H1 (cell line): ENCODE data around the gene SLX9. TPM values are rescaled to one million over a fixed set of nuclear protein-coding genes. Genes with fewer than 3 reads are reported as not detected.

Experiments
- CTCF ChIA-PET: fragments of 300-600 bp; sonication (Branson Sonifier 250); formaldehyde crosslinking; loops from one replicate; lab custom pipeline; 2021; ENCODE audit not compliant: partially characterized antibody; lab: Charles Lee
- POLR2A ChIA-PET: fragments of 300-600 bp; sonication (Branson Sonifier 250); formaldehyde crosslinking; loops from one replicate; lab custom pipeline; 2021; ENCODE audit warnings: inconsistent platforms; ENCODE audit not compliant: partially characterized antibody; lab: Charles Lee
- DNase-seq, 2 experiments: peaks; one replicate each; pipeline versions ENCODE4 v3.0.0 to v3.0.0-alpha.2; 2010 to 2022; ENCODE audit warnings: low spot score in 2 of 2, low read depth in 1 of 2, mixed read lengths in 1 of 2
- FAIRE-seq: peaks from 2 replicates; lab custom pipeline; 2011; peaks lifted over from hg19 to GRCh38; lab: Jason Lieb, UNC
- H2AFZ ChIP-seq: 2 replicates; pipeline ENCODE4 v1.8.1; 2012; ENCODE audit warnings: low read length, inconsistent platforms
- H2AK5ac ChIP-seq: 2 replicates; pipeline ENCODE4 v1.6.1; 2013; ENCODE audit warnings: low read depth, low read length
- H2BK120ac ChIP-seq: replicated peaks from 2 replicates; pipeline ENCODE3; 2013; ENCODE audit warnings: low read depth, low read length, inconsistent platforms
- H2BK12ac ChIP-seq: 2 replicates; pipeline ENCODE4 v1.6.1; 2013; ENCODE audit warnings: low read depth, low read length
- H2BK15ac ChIP-seq: 2 replicates; pipeline ENCODE4 v1.6.1; 2013; ENCODE audit warnings: low read length
- H2BK20ac ChIP-seq: 2 replicates; pipeline ENCODE4 v1.6.1; 2013; ENCODE audit warnings: low read length
- H2BK5ac ChIP-seq: 2 replicates; pipeline ENCODE4 v1.6.1; 2013; ENCODE audit warnings: low read depth, low read length
- H3K14ac ChIP-seq: 2 replicates; pipeline ENCODE4 v1.6.1; 2013; ENCODE audit warnings: inconsistent platforms; ENCODE audit not compliant: insufficient read length
- H3K18ac ChIP-seq: 2 replicates; pipeline ENCODE4 v1.6.1; 2013; ENCODE audit warnings: low read length; ENCODE audit errors: extremely low read depth
- H3K23ac ChIP-seq: 2 replicates; pipeline ENCODE4 v1.6.1; 2013; ENCODE audit warnings: inconsistent platforms; ENCODE audit not compliant: insufficient read length
- H3K23me2 ChIP-seq: 2 replicates; pipeline ENCODE4 v1.6.1; 2013; ENCODE audit warnings: low read depth, low read length
- H3K27ac ChIP-seq: 2 replicates; pipeline ENCODE4 v1.6.1; 2011; ENCODE audit warnings: low read depth, low read length, inconsistent platforms
- H3K27me3 ChIP-seq, 4 experiments: replicated peaks in 1 of 4; 1 replicate in 1 of 4; 2 replicates in 3 of 4; pipeline versions ENCODE4 v1.6.1 to v1.8.1; 2011 to 2013; ENCODE audit warnings: low read length in 3 of 4, mild to moderate bottlenecking in 3 of 4, inconsistent platforms in 2 of 4, mixed read lengths in 2 of 4, moderate library complexity in 1 of 4; ENCODE audit not compliant: control insufficient read depth in 3 of 4, insufficient read depth in 3 of 4; ENCODE audit errors: extremely low read depth in 1 of 4
- H3K36me3 ChIP-seq, 4 experiments: 2 replicates each; pipeline versions ENCODE4 v1.6.1 to v1.8.1; 2011 to 2013; ENCODE audit warnings: mild to moderate bottlenecking in 4 of 4, low read length in 3 of 4, moderate library complexity in 2 of 4, control low read depth in 1 of 4, inconsistent platforms in 1 of 4; ENCODE audit not compliant: insufficient read depth in 4 of 4, control insufficient read depth in 2 of 4
- H3K4ac ChIP-seq: replicated peaks from 2 replicates; pipeline ENCODE3; 2013; ENCODE audit warnings: low read length, low read depth, mixed read lengths, inconsistent platforms; ENCODE audit not compliant: insufficient read length
- H3K4me1 ChIP-seq, 4 experiments: replicated peaks in 1 of 4; 1 replicate in 1 of 4; 2 replicates in 3 of 4; pipeline versions ENCODE4 v1.6.1 to v1.8.1; 2011 to 2013; ENCODE audit warnings: low read length in 3 of 4, inconsistent platforms in 2 of 4, mixed read lengths in 1 of 4; ENCODE audit not compliant: insufficient read depth in 4 of 4, control insufficient read depth in 3 of 4
- H3K4me2 ChIP-seq, 2 experiments: 2 replicates each; pipeline versions ENCODE4 v1.6.1 to v1.8.1; 2011 to 2013; ENCODE audit warnings: low read depth in 2 of 2, low read length in 2 of 2, control low read depth in 1 of 2, inconsistent platforms in 1 of 2, mild to moderate bottlenecking in 1 of 2; ENCODE audit not compliant: insufficient read depth in 1 of 2
- H3K4me3 ChIP-seq, 4 experiments: fragments of 200-600, 300-600 bp in 1 of 4; sonication (generic), shearing (Covaris generic), sonication (Bioruptor Twin) in 1 of 4; 2 replicates each; pipeline versions ENCODE4 v1.5.1 to v1.8.1; 2011 to 2016; ENCODE audit warnings: low read length in 4 of 4, low read depth in 3 of 4, control low read depth in 2 of 4, inconsistent platforms in 2 of 4, mild to moderate bottlenecking in 2 of 4, mixed read lengths in 1 of 4, moderate library complexity in 1 of 4; ENCODE audit not compliant: insufficient read depth in 2 of 4; ENCODE audit errors: extremely low read depth in 1 of 4
- H3K56ac ChIP-seq: replicated peaks from 2 replicates; pipeline ENCODE3; 2013; ENCODE audit warnings: low read depth, mild to moderate bottlenecking, mixed read lengths, low read length, inconsistent platforms; ENCODE audit not compliant: insufficient read length
- H3K79me1 ChIP-seq: 2 replicates; pipeline ENCODE4 v1.6.1; 2013; ENCODE audit warnings: low read depth, low read length, control low read depth
- H3K79me2 ChIP-seq, 2 experiments: 2 replicates each; pipeline versions ENCODE4 v1.6.1 to v1.8.1; 2012 to 2013; ENCODE audit warnings: low read length in 2 of 2, mild to moderate bottlenecking in 2 of 2, inconsistent platforms in 1 of 2; ENCODE audit not compliant: insufficient read depth in 2 of 2, control insufficient read depth in 1 of 2
- H3K9ac ChIP-seq, 4 experiments: replicated peaks in 1 of 4; 1 replicate in 1 of 4; 2 replicates in 3 of 4; pipeline versions ENCODE4 v1.6.1 to v1.8.1; 2011 to 2013; ENCODE audit warnings: low read depth in 3 of 4, low read length in 3 of 4, control low read depth in 2 of 4, mild to moderate bottlenecking in 2 of 4, moderate library complexity in 2 of 4, inconsistent platforms in 1 of 4; ENCODE audit errors: extremely low read depth in 1 of 4
- H3K9me3 ChIP-seq, 2 experiments: 2 replicates each; pipeline versions ENCODE4 v1.6.1 to v1.8.1; 2012 to 2013; ENCODE audit warnings: mild to moderate bottlenecking in 2 of 2, moderate library complexity in 2 of 2, control low read depth in 1 of 2, inconsistent platforms in 1 of 2, low read depth in 1 of 2, low read length in 1 of 2, mixed read lengths in 1 of 2; ENCODE audit not compliant: insufficient read depth in 2 of 2
- H4K20me1 ChIP-seq, 2 experiments: replicated peaks in 1 of 2; 2 replicates each; pipeline versions ENCODE3 to v1.8.1; 2011 to 2013; ENCODE audit warnings: inconsistent platforms in 2 of 2, low read length in 2 of 2, mild to moderate bottlenecking in 1 of 2; ENCODE audit not compliant: insufficient read depth in 2 of 2, control insufficient read depth in 1 of 2
- H4K5ac ChIP-seq: 2 replicates; pipeline ENCODE4 v1.6.1; 2013; ENCODE audit warnings: low read length, low read depth, mixed read lengths, inconsistent platforms; ENCODE audit not compliant: insufficient read length
- H4K8ac ChIP-seq: 2 replicates; pipeline ENCODE4 v1.8.0; 2013; ENCODE audit warnings: mild to moderate bottlenecking, moderate library complexity, low read length, inconsistent platforms; ENCODE audit not compliant: insufficient read depth; ENCODE audit errors: extremely low read depth
- H4K91ac ChIP-seq: replicated peaks from 2 replicates; pipeline ENCODE3; 2013; ENCODE audit warnings: low read length, mixed read lengths, inconsistent platforms; ENCODE audit not compliant: insufficient read length
- ASH2L ChIP-seq: fragments of 200-600, 300-600 bp; sonication (generic); IDR thresholded peaks from one replicate; pipeline ENCODE4 v1.7.1; 2017; ENCODE audit warnings: low read length
- CHD2 ChIP-seq: IDR thresholded peaks from 2 replicates; pipeline ENCODE4 v1.6.1; 2012; ENCODE audit warnings: low read length, improper control_type of control experiment
- E2F6 ChIP-seq: IDR thresholded peaks from 2 replicates; pipeline ENCODE4 v1.6.1; 2012; ENCODE audit warnings: inconsistent platforms
- GTF2F1 ChIP-seq: IDR thresholded peaks from 2 replicates; pipeline ENCODE4 v1.6.1; 2012; ENCODE audit warnings: low read depth, low read length, improper control_type of control experiment, borderline replicate concordance
- POU5F1 ChIP-seq: IDR thresholded peaks from 2 replicates; pipeline ENCODE4 v1.6.1; 2011; ENCODE audit warnings: low read depth, mild to moderate bottlenecking, low read length, moderate library complexity
- RAD21 ChIP-seq, 2 experiments: IDR thresholded peaks in 1 of 2; conservative IDR thresholded peaks in 1 of 2; 2 replicates each; pipeline ENCODE4 v1.6.1; 2011; ENCODE audit warnings: low read depth in 2 of 2, low read length in 2 of 2, improper control_type of control experiment in 1 of 2, inconsistent platforms in 1 of 2, mild to moderate bottlenecking in 1 of 2, moderate library complexity in 1 of 2
- SAP30 ChIP-seq: fragments of 300-600 bp; sonication (generic); IDR thresholded peaks from 2 replicates; pipeline ENCODE4 v1.7.1; 2012; ENCODE audit warnings: low read length, moderate library complexity, mild to moderate bottlenecking, inconsistent platforms; ENCODE audit not compliant: insufficient read depth, insufficient replicate concordance
- SIX5 ChIP-seq: IDR thresholded peaks from 2 replicates; pipeline ENCODE4 v1.6.1; 2011; ENCODE audit warnings: mild to moderate bottlenecking, low read depth, low read length
- SP1 ChIP-seq: IDR thresholded peaks from 2 replicates; pipeline ENCODE4 v1.6.1; 2011; ENCODE audit warnings: low read depth, low read length
- SP4 ChIP-seq: IDR thresholded peaks from 2 replicates; pipeline ENCODE4 v1.6.1; 2012; ENCODE audit warnings: low read length, inconsistent platforms
- SUZ12 ChIP-seq: fragments of 200-600 bp; sonication (generic); IDR thresholded peaks from 2 replicates; pipeline ENCODE4 v1.6.1; 2012; ENCODE audit warnings: mild to moderate bottlenecking, inconsistent platforms, low read length, moderate library complexity, mixed read lengths
- ZNF274 ChIP-seq: IDR thresholded peaks from 2 replicates; pipeline ENCODE4 v1.7.0; 2012; ENCODE audit warnings: low read length, borderline replicate concordance; ENCODE audit errors: extremely low read depth
- WGBS, 2 experiments: shearing (Covaris generic) in 1 of 2; methylation state at CpG; one replicate each; pipeline versions ENCODE4 v1.1.6 to v1.1.7; 2013 to 2015; ENCODE audit warnings: low lambda C conversion rate in 2 of 2, mixed read lengths in 2 of 2, inconsistent platforms in 1 of 2, low coverage in 1 of 2, missing lambda C conversion rate in 1 of 2; ENCODE audit not compliant: insufficient replicate concordance in 2 of 2, insufficient coverage in 1 of 2, insufficient read length in 1 of 2; ENCODE audit errors: extremely low coverage in 1 of 2, missing lambda C conversion rate in 1 of 2; 5-methylcytosine and 5-hydroxymethylcytosine counted together
- polyA plus RNA-seq, 7 experiments: library from polyadenylated mRNA; depleted of rRNA in 3 of 7; stranded (reverse) in 5 of 7; unstranded in 2 of 7; fragments of >200 nt in 5 of 7; fragments of 200-250 nt in 2 of 7; gene quantifications; 1 replicate in 5 of 7; 2 replicates in 1 of 7; 4 replicates in 1 of 7; pipeline versions ENCODE4 v1.2.1 to v1.2.3, GENCODE V29; 2011 to 2013; ENCODE audit warnings: missing spikeins in 2 of 7, mixed read lengths in 2 of 7
- total RNA-seq: library from RNA; stranded (reverse); fragmentation: NEBNext Ultra II Directional; extraction: Animal tissue kit (Norgen Biotek cat#: 25700); gene quantifications from 2 replicates; pipeline ENCODE4 v1.2.1, GENCODE V29; 2021

SLX9 gene
- total and polyA plus RNA-seq, 2 of the 8 experiments (the other 6 are each of a cell fraction or from before 2014, with no cell fraction given) = 17.7 to 57.3 TPM

DNA sequence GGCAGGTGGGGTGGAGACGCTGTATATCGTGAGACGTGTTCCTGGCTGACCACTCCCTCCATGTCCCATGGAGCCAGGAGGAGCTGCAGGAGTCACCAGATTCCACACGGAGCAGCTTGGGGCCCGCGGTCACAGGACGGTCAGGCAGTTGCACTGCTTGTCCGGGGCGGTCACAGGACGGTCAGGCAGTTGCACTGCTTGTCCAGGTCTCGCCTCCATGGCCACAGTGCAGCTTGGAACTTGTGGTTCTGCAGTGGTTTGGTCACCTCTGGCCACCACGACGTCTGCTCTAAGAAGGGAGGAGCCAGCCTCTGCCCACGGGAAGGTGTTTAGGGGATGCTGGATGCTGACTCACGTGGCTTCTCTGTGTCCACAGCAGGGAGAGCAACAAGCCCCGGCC lies 33.0 kb downstream of the SLX9 start:
- no peak overlapping the region for H2AK5ac ChIP-seq
- no peak overlapping the region for H3K18ac ChIP-seq
- H3K36me3 ChIP-seq = peaks cover 0 to 18% (median 6%) of the 10 kb centered on the region in 4 experiments; a peak in 5 of 8 replicates
- no peak overlapping the region for H3K23ac ChIP-seq
- no peak for FAIRE-seq
- no peak overlapping the region for H3K4ac ChIP-seq
- no peak overlapping the region for H3K27ac ChIP-seq
- no peaks in the 10 kb centered on the region for H3K9me3 ChIP-seq
- no peak overlapping the region for H2BK120ac ChIP-seq
- H4K5ac ChIP-seq = no peak overlapping the region
- H3K56ac ChIP-seq = no peak overlapping the region
- 85% methylated on average over 16 of the region's 16 CpGs; no CpG with 5 or more reads in 1 of the 2 experiments for WGBS, 2 experiments
- H3K9ac ChIP-seq = no peak overlapping the region
- H3K23me2 ChIP-seq = no peaks in the 10 kb centered on the region
- ChIA-PET POLR2A (interaction anchor here (1.0 to 1.5 kb wide), 2 partner anchors 12 to 20 kb away, joined by 3 to 5 read pairs; no protein-coding TSS in a partner anchor), CTCF (interaction anchor here (0.6 to 4.1 kb wide), 15 partner anchors 10 to 167 kb away, joined by 3 to 28 read pairs (median 5); no protein-coding TSS in a partner anchor)
- TF ChIP-seq ZNF274 = no peak
- TF ChIP-seq CHD2 = no peak
- no peak for TF ChIP-seq POU5F1
- no peak for TF ChIP-seq SIX5
- no peak for TF ChIP-seq SAP30
- no peak for TF ChIP-seq ASH2L
- TF ChIP-seq RAD21 (IDR thresholded peaks at IDR 0.05 in 1 of 2, conservative IDR thresholded peaks at IDR 0.05 in 1 of 2; ENCODE audit: low read depth in 2 of 2, low read length in 2 of 2) = no peak
- no peak for TF ChIP-seq SP1
- TF ChIP-seq SP4 = no peak
- TF ChIP-seq E2F6 = no peak
- TF ChIP-seq SUZ12 = no peak
- no peak for TF ChIP-seq GTF2F1
- H3K27me3 ChIP-seq = no peaks in the 10 kb centered on the region
- no peaks in the 10 kb centered on the region for H3K79me2 ChIP-seq
- no peak overlapping the region for H2BK5ac ChIP-seq
- H2BK15ac ChIP-seq = no peak overlapping the region
- H2AFZ ChIP-seq = no peak overlapping the region
- H2BK12ac ChIP-seq = no peak overlapping the region
- no peak for DNase-seq
- H4K8ac ChIP-seq = peak overlapping the region; percentile 22; the same call in 1 of the 2 replicates
- H4K91ac ChIP-seq = no peak overlapping the region
- H3K79me1 ChIP-seq = no peaks in the 10 kb centered on the region
- no peaks in the 10 kb centered on the region; a peak in 1 of 7 replicates for H3K4me1 ChIP-seq
- H3K4me2 ChIP-seq = no peak overlapping the region
- H4K20me1 ChIP-seq = peaks cover 12 to 13% of the 10 kb centered on the region in 2 experiments
- H2BK20ac ChIP-seq = no peak overlapping the region
- H3K4me3 ChIP-seq = no peak overlapping the region
- no peak overlapping the region for H3K14ac ChIP-seq
